ENCODE results near the gene AKAP6.

DNA sequence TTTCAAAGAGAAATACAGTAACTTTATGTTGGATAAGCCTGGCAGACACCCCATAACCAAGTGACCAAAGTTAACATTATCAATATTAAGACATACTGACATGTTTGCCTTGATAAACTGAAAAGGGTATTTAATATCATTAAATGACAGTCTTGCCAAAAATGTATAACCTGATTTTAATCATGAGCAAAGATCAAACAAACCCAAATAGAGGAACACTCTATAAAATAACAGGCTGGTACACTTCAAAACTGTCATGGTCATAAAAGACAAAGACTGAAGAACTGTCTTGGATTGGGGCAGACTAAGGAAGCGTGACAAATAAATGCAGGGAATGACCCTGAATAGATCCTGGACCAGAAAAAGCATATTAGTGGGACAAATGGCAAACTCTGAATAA lies 64.0 kb downstream of the AKAP6 start:
- TF ChIP-seq, protein P1, sequence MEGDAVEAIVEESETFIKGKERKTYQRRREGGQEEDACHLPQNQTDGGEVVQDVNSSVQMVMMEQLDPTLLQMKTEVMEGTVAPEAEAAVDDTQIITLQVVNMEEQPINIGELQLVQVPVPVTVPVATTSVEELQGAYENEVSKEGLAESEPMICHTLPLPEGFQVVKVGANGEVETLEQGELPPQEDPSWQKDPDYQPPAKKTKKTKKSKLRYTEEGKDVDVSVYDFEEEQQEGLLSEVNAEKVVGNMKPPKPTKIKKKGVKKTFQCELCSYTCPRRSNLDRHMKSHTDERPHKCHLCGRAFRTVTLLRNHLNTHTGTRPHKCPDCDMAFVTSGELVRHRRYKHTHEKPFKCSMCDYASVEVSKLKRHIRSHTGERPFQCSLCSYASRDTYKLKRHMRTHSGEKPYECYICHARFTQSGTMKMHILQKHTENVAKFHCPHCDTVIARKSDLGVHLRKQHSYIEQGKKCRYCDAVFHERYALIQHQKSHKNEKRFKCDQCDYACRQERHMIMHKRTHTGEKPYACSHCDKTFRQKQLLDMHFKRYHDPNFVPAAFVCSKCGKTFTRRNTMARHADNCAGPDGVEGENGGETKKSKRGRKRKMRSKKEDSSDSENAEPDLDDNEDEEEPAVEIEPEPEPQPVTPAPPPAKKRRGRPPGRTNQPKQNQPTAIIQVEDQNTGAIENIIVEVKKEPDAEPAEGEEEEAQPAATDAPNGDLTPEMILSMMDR (IDR thresholded peaks at IDR 0.05; ENCODE audit: low read depth, low read length, poor library complexity, severe bottlenecking) = no peak
- TF ChIP-seq EZH2phosphoT487 (IDR thresholded peaks at IDR 0.05; ENCODE audit: borderline replicate concordance, low read length) = no peak
